Measurements from ENCODE around the gene PPM1B. TPM values are rescaled to one million over a fixed set of nuclear protein-coding genes. Genes with fewer than 3 reads are reported as not detected.

Gene PPM1B
- total and polyA plus RNA-seq, 2 donors (not counting 3 experiments of a cell fraction or from before 2014, with no cell fraction given) = 8.0 to 24.1 TPM

DNA sequence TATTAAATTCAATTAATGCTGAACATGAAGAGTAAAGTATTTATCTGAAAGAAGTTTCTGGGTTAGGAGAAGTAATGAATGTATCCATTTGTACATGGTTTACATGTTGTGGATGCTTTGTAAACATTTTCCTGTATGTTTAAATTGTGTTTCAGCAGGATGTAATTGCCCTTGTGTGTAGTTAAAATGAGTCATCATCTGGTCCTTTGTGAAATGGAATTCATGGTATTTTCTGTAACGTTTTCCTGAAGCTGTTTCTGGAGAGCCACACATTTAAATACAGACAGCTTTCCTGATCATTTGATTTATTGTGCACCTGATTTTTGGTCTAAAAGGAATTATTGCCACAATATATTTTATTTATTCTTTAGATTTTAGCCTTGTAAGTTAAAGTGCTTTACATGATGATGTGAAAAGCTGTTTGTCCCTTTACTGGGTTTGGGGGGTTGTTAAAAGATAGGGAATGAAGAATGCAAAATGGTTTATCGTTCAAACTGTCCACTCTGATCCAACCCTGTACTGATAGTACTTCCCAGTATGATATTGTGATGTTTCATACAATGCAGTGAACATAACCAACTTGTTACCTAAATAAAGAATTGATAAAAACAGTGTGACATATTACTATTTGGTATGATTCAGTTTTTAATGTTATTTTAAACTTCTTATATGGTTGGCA is 64.9 kb downstream of the PPM1B start:
- peak; percentile 75 for FAIRE-seq
- CTCF ChIA-PET = interaction anchor here (0.6 to 2.0 kb wide), 13 partner anchors 9 to 435 kb away, joined by 3 to 18 read pairs (median 3); partner anchors contain the start of gene PPM1B
- Histone ChIP-seq H3K79me2 (ENCODE audit: control insufficient read depth, insufficient read depth, low read length) (no peaks in the 10 kb centered on the region), H3K4me2 (ENCODE audit: insufficient read depth, low read length) (peak overlapping the region; percentile 54), H3K9me3 (replicated peaks; ENCODE audit: control insufficient read depth, insufficient read depth, low read length) (no peaks in the 10 kb centered on the region), H4K20me1 (replicated peaks; ENCODE audit: control insufficient read depth, extremely low read depth, insufficient read depth, low read length) (no peaks in the 10 kb centered on the region), H3K4me1 (ENCODE audit: control insufficient read depth, extremely low read depth, insufficient read depth, low read length) (peaks cover 21% of the 10 kb centered on the region), H2AFZ (ENCODE audit: low read depth, low read length) (no peak overlapping the region), H3K9me1 (replicated peaks; ENCODE audit: control insufficient read depth, extremely low read depth, insufficient read depth, low read length) (no peaks in the 10 kb centered on the region), H3K27me3 (ENCODE audit: control insufficient read depth in 2 of 2, insufficient read depth in 2 of 2, low read length in 2 of 2) (no peaks in the 10 kb centered on the region), H3K27ac (ENCODE audit: insufficient read depth, low read depth, low read length) (peak overlapping the region; percentile 35), H3K4me3 (replicated peaks in 1 of 3; ENCODE audit: insufficient read depth in 1 of 3, low read depth in 1 of 3, low read length in 3 of 3) (no peak overlapping the region), H3K9ac (replicated peaks; ENCODE audit: extremely low read depth, insufficient read depth, low read length) (peak overlapping the region; percentile 33), H3K36me3 (ENCODE audit: control insufficient read depth in 2 of 2, extremely low read depth in 1 of 2, insufficient read depth in 2 of 2, low read length in 2 of 2) (no peaks in the 10 kb centered on the region)
- POLR2A ChIA-PET = interaction anchor here (0.6 kb wide), 1 partner anchor 82 kb away, joined by 3 read pairs; no protein-coding TSS in a partner anchor
- BruUV-seq (replicated peaks) = no TSS peak
- DNase-seq (ENCODE audit: low read depth, low spot score) = peak; percentile 82
- dilution Hi-C loops (cut with MboI; ENCODE audit: extremely low pct_ligation_motif_present, low sequenced_read_pairs) (no loop called here), intact Hi-C loops (cut with micrococcal nuclease) (loop anchor here (1.0 to 5.0 kb wide), 2 partner anchors 65 to 129 kb away; partner anchors contain the start of genes CAMKMT, PPM1B and PREPL)
- TF ChIP-seq, protein P1, sequence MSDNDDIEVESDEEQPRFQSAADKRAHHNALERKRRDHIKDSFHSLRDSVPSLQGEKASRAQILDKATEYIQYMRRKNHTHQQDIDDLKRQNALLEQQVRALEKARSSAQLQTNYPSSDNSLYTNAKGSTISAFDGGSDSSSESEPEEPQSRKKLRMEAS (IDR thresholded peaks at IDR 0.05; ENCODE audit: insufficient read depth, insufficient read length) = no peak
- TF ChIP-seq FOS (IDR thresholded peaks at IDR 0.05; ENCODE audit: borderline replicate concordance, insufficient read depth, low read length) (peak; percentile 89), EZH2 (IDR thresholded peaks at IDR 0.05; ENCODE audit: borderline replicate concordance, low read depth, low read length, severe bottlenecking) (no peak), POLR2A (IDR thresholded peaks at IDR 0.05; ENCODE audit: low read depth, low read length) (no peak), POLR2AphosphoS5 (IDR thresholded peaks at IDR 0.05; ENCODE audit: insufficient read depth, low read depth, low read length) (no peak), GATA2 (IDR thresholded peaks at IDR 0.05; ENCODE audit: insufficient read depth, insufficient read length, low read depth, low read length) (no peak), JUN (IDR thresholded peaks at IDR 0.05; ENCODE audit: borderline replicate concordance, insufficient read depth, insufficient read length, low read depth) (peak; percentile 96), MYC (IDR thresholded peaks at IDR 0.05; ENCODE audit: low read depth, low read length) (no peak)
- TF ChIP-seq, protein P2, sequence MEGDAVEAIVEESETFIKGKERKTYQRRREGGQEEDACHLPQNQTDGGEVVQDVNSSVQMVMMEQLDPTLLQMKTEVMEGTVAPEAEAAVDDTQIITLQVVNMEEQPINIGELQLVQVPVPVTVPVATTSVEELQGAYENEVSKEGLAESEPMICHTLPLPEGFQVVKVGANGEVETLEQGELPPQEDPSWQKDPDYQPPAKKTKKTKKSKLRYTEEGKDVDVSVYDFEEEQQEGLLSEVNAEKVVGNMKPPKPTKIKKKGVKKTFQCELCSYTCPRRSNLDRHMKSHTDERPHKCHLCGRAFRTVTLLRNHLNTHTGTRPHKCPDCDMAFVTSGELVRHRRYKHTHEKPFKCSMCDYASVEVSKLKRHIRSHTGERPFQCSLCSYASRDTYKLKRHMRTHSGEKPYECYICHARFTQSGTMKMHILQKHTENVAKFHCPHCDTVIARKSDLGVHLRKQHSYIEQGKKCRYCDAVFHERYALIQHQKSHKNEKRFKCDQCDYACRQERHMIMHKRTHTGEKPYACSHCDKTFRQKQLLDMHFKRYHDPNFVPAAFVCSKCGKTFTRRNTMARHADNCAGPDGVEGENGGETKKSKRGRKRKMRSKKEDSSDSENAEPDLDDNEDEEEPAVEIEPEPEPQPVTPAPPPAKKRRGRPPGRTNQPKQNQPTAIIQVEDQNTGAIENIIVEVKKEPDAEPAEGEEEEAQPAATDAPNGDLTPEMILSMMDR (IDR thresholded peaks at IDR 0.05; ENCODE audit: extremely low read depth in 1 of 2, insufficient read depth in 1 of 2, low read depth in 1 of 2, low read length in 2 of 2) = no peak

All from endothelial cell of umbilical vein (primary cell).